H9 (cell line): ENCODE measurements around the gene RTTN. TPM values are rescaled to one million over a fixed set of nuclear protein-coding genes. Genes with fewer than 3 reads are reported as not detected.

Experiments used
- DNase-seq: peaks from one replicate; pipeline ENCODE4 v3.0.0-alpha.2; 2017
- H2AFZ ChIP-seq: one replicate; pipeline ENCODE4 v1.6.1; 2013; ENCODE audit warnings: mild to moderate bottlenecking, low read length, control low read depth, moderate library complexity
- H2AK5ac ChIP-seq: 2 replicates; pipeline ENCODE4 v1.6.1; 2013; ENCODE audit warnings: low read length, control low read depth, mixed read lengths; ENCODE audit not compliant: insufficient read length
- H2BK120ac ChIP-seq: one replicate; pipeline ENCODE4 v1.6.1; 2013; ENCODE audit warnings: low read depth, mild to moderate bottlenecking, low read length, control low read depth, inconsistent platforms; ENCODE audit not compliant: poor library complexity, severe bottlenecking
- H2BK12ac ChIP-seq: 2 replicates; pipeline ENCODE4 v1.6.1; 2013; ENCODE audit warnings: low read length, control low read depth, mixed read lengths, low read depth; ENCODE audit not compliant: insufficient read length
- H2BK15ac ChIP-seq: 2 replicates; pipeline ENCODE4 v1.6.1; 2013; ENCODE audit warnings: low read depth, low read length, control low read depth
- H2BK20ac ChIP-seq: one replicate; pipeline ENCODE4 v1.6.1; 2013; ENCODE audit warnings: low read depth, mild to moderate bottlenecking, low read length, control low read depth, inconsistent platforms; ENCODE audit not compliant: poor library complexity, severe bottlenecking
- H2BK5ac ChIP-seq: 2 replicates; pipeline ENCODE4 v1.6.1; 2013; ENCODE audit warnings: low read length, control low read depth, mixed read lengths; ENCODE audit not compliant: insufficient read length
- H3K14ac ChIP-seq: 2 replicates; pipeline ENCODE4 v1.6.1; 2013; ENCODE audit warnings: low read length, control low read depth; ENCODE audit not compliant: insufficient read depth
- H3K18ac ChIP-seq: 2 replicates; pipeline ENCODE4 v1.6.1; 2013; ENCODE audit warnings: low read depth, mild to moderate bottlenecking, mixed read lengths, low read length, control low read depth; ENCODE audit not compliant: insufficient read length
- H3K23ac ChIP-seq: 2 replicates; pipeline ENCODE4 v1.6.1; 2013; ENCODE audit warnings: low read length, control low read depth, mixed read lengths, low read depth; ENCODE audit not compliant: insufficient read length
- H3K23me2 ChIP-seq: 2 replicates; pipeline ENCODE4 v1.6.1; 2013; ENCODE audit warnings: low read depth, mild to moderate bottlenecking, mixed read lengths, low read length, control low read depth; ENCODE audit not compliant: insufficient read length, poor library complexity, severe bottlenecking
- H3K27ac ChIP-seq: 2 replicates; pipeline ENCODE4 v1.5.1; 2013; ENCODE audit warnings: low read length, control low read depth, mixed read lengths, low read depth; ENCODE audit not compliant: insufficient read length
- H3K27me3 ChIP-seq: 2 replicates; pipeline ENCODE4 v1.6.1; 2013; ENCODE audit warnings: low read length, control low read depth, inconsistent platforms; ENCODE audit not compliant: insufficient read depth
- H3K4ac ChIP-seq: 2 replicates; pipeline ENCODE4 v1.6.1; 2013; ENCODE audit warnings: low read depth, mild to moderate bottlenecking, control low read depth, inconsistent platforms, low read length, moderate library complexity
- H3K4me1 ChIP-seq: 2 replicates; pipeline ENCODE4 v1.6.1; 2013; ENCODE audit warnings: low read length, control low read depth, inconsistent platforms; ENCODE audit not compliant: insufficient read depth
- H3K4me2 ChIP-seq: 2 replicates; pipeline ENCODE4 v1.6.1; 2013; ENCODE audit warnings: low read length, control low read depth, mixed read lengths; ENCODE audit not compliant: insufficient read length, insufficient read depth
- H3K56ac ChIP-seq: 2 replicates; pipeline ENCODE4 v1.6.1; 2013; ENCODE audit warnings: low read depth, mild to moderate bottlenecking, mixed read lengths, low read length, control low read depth; ENCODE audit not compliant: insufficient read length
- H3K79me1 ChIP-seq: 2 replicates; pipeline ENCODE4 v1.6.1; 2013; ENCODE audit warnings: low read depth, mild to moderate bottlenecking, moderate library complexity, low read length, control low read depth, inconsistent platforms; ENCODE audit not compliant: insufficient read depth, poor library complexity, severe bottlenecking
- H3K79me2 ChIP-seq: 2 replicates; pipeline ENCODE4 v1.6.1; 2013; ENCODE audit warnings: low read length, control low read depth, inconsistent platforms; ENCODE audit not compliant: insufficient read depth
- H3K9ac ChIP-seq: 2 replicates; pipeline ENCODE4 v1.6.1; 2013; ENCODE audit warnings: low read length, control low read depth, mixed read lengths; ENCODE audit not compliant: insufficient read length; ENCODE audit errors: extremely low read depth
- H3K9me3 ChIP-seq: one replicate; pipeline ENCODE4 v1.6.1; 2013; ENCODE audit warnings: low read depth, low read length, inconsistent platforms; ENCODE audit not compliant: control insufficient read depth
- H3T11ph ChIP-seq: one replicate; pipeline ENCODE4 v1.6.1; 2013; ENCODE audit warnings: mild to moderate bottlenecking, low read length, control low read depth, inconsistent platforms
- H4K20me1 ChIP-seq: one replicate; pipeline ENCODE4 v1.6.1; 2013; ENCODE audit not compliant: control insufficient read depth, insufficient read length, insufficient read depth
- H4K5ac ChIP-seq: 2 replicates; pipeline ENCODE4 v1.6.1; 2013; ENCODE audit warnings: low read depth, mild to moderate bottlenecking, mixed read lengths, low read length, control low read depth; ENCODE audit not compliant: insufficient read length
- H4K8ac ChIP-seq: replicated peaks from 2 replicates; pipeline ENCODE4 v1.6.1; 2013; ENCODE audit warnings: low read length, control low read depth, mixed read lengths, low read depth; ENCODE audit not compliant: insufficient read length
- H4K91ac ChIP-seq: 2 replicates; pipeline ENCODE4 v1.6.1; 2013; ENCODE audit warnings: low read depth, mild to moderate bottlenecking, moderate library complexity, mixed read lengths, low read length, control low read depth; ENCODE audit not compliant: insufficient read length
- H3K27ac Mint-ChIP-seq, 3 experiments: 2 replicates in 2 of 3; 3 replicates in 1 of 3; pipeline ENCODE4 v1.8.0; 2020 to 2021; ENCODE audit warnings: mixed read lengths in 3 of 3, mild to moderate bottlenecking in 1 of 3, moderate library complexity in 1 of 3
- H3K27me3 Mint-ChIP-seq: 2 replicates; pipeline ENCODE4 v1.8.0; 2021; ENCODE audit warnings: low read depth, mild to moderate bottlenecking, moderate library complexity, mixed read lengths
- H3K36me3 Mint-ChIP-seq, 3 experiments: 2 replicates in 2 of 3; 3 replicates in 1 of 3; pipeline ENCODE4 v1.8.0; 2020 to 2021; ENCODE audit warnings: low read depth in 3 of 3, mixed read lengths in 3 of 3; ENCODE audit not compliant: insufficient read depth in 1 of 3
- H3K4me1 Mint-ChIP-seq, 2 experiments: 2 replicates each; pipeline ENCODE4 v1.8.0; 2020; ENCODE audit warnings: mixed read lengths in 2 of 2
- H3K4me3 Mint-ChIP-seq, 2 experiments: 2 replicates in 1 of 2; 3 replicates in 1 of 2; pipeline ENCODE4 v1.8.0; 2020 to 2021; ENCODE audit warnings: mild to moderate bottlenecking in 2 of 2, mixed read lengths in 2 of 2, moderate library complexity in 1 of 2
- H3K9me3 Mint-ChIP-seq, 2 experiments: 2 replicates in 1 of 2; 3 replicates in 1 of 2; pipeline ENCODE4 v1.8.0; 2020; ENCODE audit warnings: mild to moderate bottlenecking in 2 of 2, mixed read lengths in 2 of 2, moderate library complexity in 1 of 2
- WGBS: extraction: QIAGEN DNeasy Blood & Tissue Kit; methylation state at CpG from one replicate; pipeline ENCODE4 v1.1.7; 2013; ENCODE audit warnings: missing lambda C conversion rate, low lambda C conversion rate, mixed read lengths; ENCODE audit not compliant: insufficient read length; ENCODE audit errors: extremely low coverage; 5-methylcytosine and 5-hydroxymethylcytosine counted together
- total RNA-seq: library from RNA; stranded (reverse); gene quantifications from 2 replicates; pipeline ENCODE4 v1.2.1, GENCODE V29; 2021
- TF ChIP-seq, protein P1 (sequence below): fragments of 200-600 bp; sonication (generic); conservative IDR thresholded peaks from 3 replicates; pipeline ENCODE4 v1.8.0; 2021; ENCODE audit warnings: antibody characterized with exemption, mild to moderate bottlenecking

RTTN gene
- total RNA-seq, 1 experiment from 2014 or later = 17.6 TPM

DNA sequence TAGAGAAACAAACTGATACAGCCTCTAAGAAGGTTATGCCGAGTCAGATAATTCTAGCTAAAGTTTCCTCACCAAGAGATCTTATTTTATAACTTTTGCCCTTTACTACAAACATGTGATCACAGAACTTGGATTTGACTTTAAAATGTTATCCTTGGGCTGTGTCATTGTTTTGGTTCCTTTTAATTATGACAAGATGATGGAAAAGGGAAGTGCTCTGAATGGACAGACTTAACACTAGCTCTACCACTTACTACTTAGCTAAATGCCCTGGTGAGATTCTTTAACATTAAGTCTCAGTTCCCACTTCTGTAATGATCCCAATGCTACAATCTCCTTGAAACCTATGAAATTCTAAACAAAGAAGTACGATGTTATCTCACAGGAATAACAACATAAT is 69.9 kb downstream of the RTTN start:
- Histone ChIP-seq H3K9ac (no peak overlapping the region), H2BK20ac (no peak overlapping the region), H3K23me2 (no peaks in the 10 kb centered on the region), H3K56ac (no peak overlapping the region), H4K5ac (no peak overlapping the region), H3K9me3 (no peaks in the 10 kb centered on the region), H4K20me1 (no peaks in the 10 kb centered on the region), H2BK120ac (no peak overlapping the region), H3T11ph (no peak overlapping the region), H3K4me2 (no peak overlapping the region), H2AFZ (no peak overlapping the region), H4K8ac (no peak overlapping the region), H3K4me1 (no peaks in the 10 kb centered on the region; the same call in 1 of the 2 replicates), H3K27me3 (no peaks in the 10 kb centered on the region), H3K79me2 (no peaks in the 10 kb centered on the region), H3K79me1 (no peaks in the 10 kb centered on the region), H3K14ac (no peak overlapping the region), H2BK5ac (no peak overlapping the region), H3K23ac (no peak overlapping the region), H3K4ac (no peak overlapping the region), H2AK5ac (no peak overlapping the region), H3K18ac (no peak overlapping the region), H3K27ac (no peak overlapping the region), H2BK15ac (no peak overlapping the region), H4K91ac (no peak overlapping the region), H2BK12ac (no peak overlapping the region)
- H3K27me3 Mint-ChIP-seq = no peaks in the 10 kb centered on the region
- H3K4me1 Mint-ChIP-seq = no peaks in the 10 kb centered on the region
- no CpG with 5 or more reads among the region's 2 CpGs for WGBS
- no peak for DNase-seq
- no peak overlapping the region for H3K27ac Mint-ChIP-seq
- no peak overlapping the region for H3K4me3 Mint-ChIP-seq
- TF ChIP-seq, protein P1, sequence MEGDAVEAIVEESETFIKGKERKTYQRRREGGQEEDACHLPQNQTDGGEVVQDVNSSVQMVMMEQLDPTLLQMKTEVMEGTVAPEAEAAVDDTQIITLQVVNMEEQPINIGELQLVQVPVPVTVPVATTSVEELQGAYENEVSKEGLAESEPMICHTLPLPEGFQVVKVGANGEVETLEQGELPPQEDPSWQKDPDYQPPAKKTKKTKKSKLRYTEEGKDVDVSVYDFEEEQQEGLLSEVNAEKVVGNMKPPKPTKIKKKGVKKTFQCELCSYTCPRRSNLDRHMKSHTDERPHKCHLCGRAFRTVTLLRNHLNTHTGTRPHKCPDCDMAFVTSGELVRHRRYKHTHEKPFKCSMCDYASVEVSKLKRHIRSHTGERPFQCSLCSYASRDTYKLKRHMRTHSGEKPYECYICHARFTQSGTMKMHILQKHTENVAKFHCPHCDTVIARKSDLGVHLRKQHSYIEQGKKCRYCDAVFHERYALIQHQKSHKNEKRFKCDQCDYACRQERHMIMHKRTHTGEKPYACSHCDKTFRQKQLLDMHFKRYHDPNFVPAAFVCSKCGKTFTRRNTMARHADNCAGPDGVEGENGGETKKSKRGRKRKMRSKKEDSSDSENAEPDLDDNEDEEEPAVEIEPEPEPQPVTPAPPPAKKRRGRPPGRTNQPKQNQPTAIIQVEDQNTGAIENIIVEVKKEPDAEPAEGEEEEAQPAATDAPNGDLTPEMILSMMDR = no peak
- peaks cover 0 to 4% (median 0%) of the 10 kb centered on the region in 3 experiments; a peak in 2 of 7 replicates for H3K36me3 Mint-ChIP-seq
- no peaks in the 10 kb centered on the region for H3K9me3 Mint-ChIP-seq
